Thyroid gland (tissue), 4 donors: Measurements from ENCODE around the gene UBE2L3.

Experiments
- CTCF ChIP-seq, 6 experiments: fragments of 200-600 bp in 3 of 6; fragments of 450-650 bp in 3 of 6; sonication (generic) in 3 of 6; IDR thresholded peaks; one replicate each; pipeline ENCODE4 v1.5.1; 2016 to 2019; ENCODE audit warnings: antibody characterized with exemption in 6 of 6, mild to moderate bottlenecking in 2 of 6, inconsistent platforms in 1 of 6, moderate library complexity in 1 of 6
- POLR2A ChIP-seq, 2 donors: fragments of 450-650 bp; IDR thresholded peaks; one replicate each; pipeline ENCODE4 v1.6.1; 2017; ENCODE audit warnings: antibody characterized with exemption in 2 of 2, mild to moderate bottlenecking in 2 of 2, moderate library complexity in 1 of 2

GRCh38 chr22:21567456-21568346 is at the start of gene UBE2L3:
- TF ChIP-seq CTCF (IDR thresholded peaks at IDR 0.05) (no peak), POLR2A (IDR thresholded peaks at IDR 0.05) (peak in 1 of 2 donors; percentile 69)
